H1 (cell line): ENCODE results near the gene SH2D7. TPM values are rescaled to one million over a fixed set of nuclear protein-coding genes. Genes with fewer than 3 reads are reported as not detected.

Experiments
- CTCF ChIA-PET: fragments of 300-600 bp; sonication (Branson Sonifier 250); formaldehyde crosslinking; loops from one replicate; lab custom pipeline; 2021; ENCODE audit not compliant: partially characterized antibody; lab: Charles Lee
- POLR2A ChIA-PET: fragments of 300-600 bp; sonication (Branson Sonifier 250); formaldehyde crosslinking; loops from one replicate; lab custom pipeline; 2021; ENCODE audit warnings: inconsistent platforms; ENCODE audit not compliant: partially characterized antibody; lab: Charles Lee
- DNase-seq, 2 experiments: peaks; one replicate each; pipeline versions ENCODE4 v3.0.0 to v3.0.0-alpha.2; 2010 to 2022; ENCODE audit warnings: low spot score in 2 of 2, low read depth in 1 of 2, mixed read lengths in 1 of 2
- FAIRE-seq: peaks from 2 replicates; lab custom pipeline; 2011; peaks lifted over from hg19 to GRCh38; lab: Jason Lieb, UNC
- H2AFZ ChIP-seq: 2 replicates; pipeline ENCODE4 v1.8.1; 2012; ENCODE audit warnings: low read length, inconsistent platforms
- H2AK5ac ChIP-seq: 2 replicates; pipeline ENCODE4 v1.6.1; 2013; ENCODE audit warnings: low read depth, low read length
- H2BK120ac ChIP-seq: replicated peaks from 2 replicates; pipeline ENCODE3; 2013; ENCODE audit warnings: low read depth, low read length, inconsistent platforms
- H2BK12ac ChIP-seq: 2 replicates; pipeline ENCODE4 v1.6.1; 2013; ENCODE audit warnings: low read depth, low read length
- H2BK15ac ChIP-seq: 2 replicates; pipeline ENCODE4 v1.6.1; 2013; ENCODE audit warnings: low read length
- H2BK20ac ChIP-seq: 2 replicates; pipeline ENCODE4 v1.6.1; 2013; ENCODE audit warnings: low read length
- H2BK5ac ChIP-seq: 2 replicates; pipeline ENCODE4 v1.6.1; 2013; ENCODE audit warnings: low read depth, low read length
- H3K14ac ChIP-seq: 2 replicates; pipeline ENCODE4 v1.6.1; 2013; ENCODE audit warnings: inconsistent platforms; ENCODE audit not compliant: insufficient read length
- H3K18ac ChIP-seq: 2 replicates; pipeline ENCODE4 v1.6.1; 2013; ENCODE audit warnings: low read length; ENCODE audit errors: extremely low read depth
- H3K23ac ChIP-seq: 2 replicates; pipeline ENCODE4 v1.6.1; 2013; ENCODE audit warnings: inconsistent platforms; ENCODE audit not compliant: insufficient read length
- H3K23me2 ChIP-seq: 2 replicates; pipeline ENCODE4 v1.6.1; 2013; ENCODE audit warnings: low read depth, low read length
- H3K27ac ChIP-seq: 2 replicates; pipeline ENCODE4 v1.6.1; 2011; ENCODE audit warnings: low read depth, low read length, inconsistent platforms
- H3K27me3 ChIP-seq, 4 experiments: replicated peaks in 1 of 4; 1 replicate in 1 of 4; 2 replicates in 3 of 4; pipeline versions ENCODE4 v1.6.1 to v1.8.1; 2011 to 2013; ENCODE audit warnings: low read length in 3 of 4, mild to moderate bottlenecking in 3 of 4, inconsistent platforms in 2 of 4, mixed read lengths in 2 of 4, moderate library complexity in 1 of 4; ENCODE audit not compliant: control insufficient read depth in 3 of 4, insufficient read depth in 3 of 4; ENCODE audit errors: extremely low read depth in 1 of 4
- H3K36me3 ChIP-seq, 4 experiments: 2 replicates each; pipeline versions ENCODE4 v1.6.1 to v1.8.1; 2011 to 2013; ENCODE audit warnings: mild to moderate bottlenecking in 4 of 4, low read length in 3 of 4, moderate library complexity in 2 of 4, control low read depth in 1 of 4, inconsistent platforms in 1 of 4; ENCODE audit not compliant: insufficient read depth in 4 of 4, control insufficient read depth in 2 of 4
- H3K4ac ChIP-seq: replicated peaks from 2 replicates; pipeline ENCODE3; 2013; ENCODE audit warnings: low read length, low read depth, mixed read lengths, inconsistent platforms; ENCODE audit not compliant: insufficient read length
- H3K4me1 ChIP-seq, 4 experiments: replicated peaks in 1 of 4; 1 replicate in 1 of 4; 2 replicates in 3 of 4; pipeline versions ENCODE4 v1.6.1 to v1.8.1; 2011 to 2013; ENCODE audit warnings: low read length in 3 of 4, inconsistent platforms in 2 of 4, mixed read lengths in 1 of 4; ENCODE audit not compliant: insufficient read depth in 4 of 4, control insufficient read depth in 3 of 4
- H3K4me2 ChIP-seq, 2 experiments: 2 replicates each; pipeline versions ENCODE4 v1.6.1 to v1.8.1; 2011 to 2013; ENCODE audit warnings: low read depth in 2 of 2, low read length in 2 of 2, control low read depth in 1 of 2, inconsistent platforms in 1 of 2, mild to moderate bottlenecking in 1 of 2; ENCODE audit not compliant: insufficient read depth in 1 of 2
- H3K4me3 ChIP-seq, 4 experiments: fragments of 200-600, 300-600 bp in 1 of 4; sonication (generic), shearing (Covaris generic), sonication (Bioruptor Twin) in 1 of 4; 2 replicates each; pipeline versions ENCODE4 v1.5.1 to v1.8.1; 2011 to 2016; ENCODE audit warnings: low read length in 4 of 4, low read depth in 3 of 4, control low read depth in 2 of 4, inconsistent platforms in 2 of 4, mild to moderate bottlenecking in 2 of 4, mixed read lengths in 1 of 4, moderate library complexity in 1 of 4; ENCODE audit not compliant: insufficient read depth in 2 of 4; ENCODE audit errors: extremely low read depth in 1 of 4
- H3K56ac ChIP-seq: replicated peaks from 2 replicates; pipeline ENCODE3; 2013; ENCODE audit warnings: low read depth, mild to moderate bottlenecking, mixed read lengths, low read length, inconsistent platforms; ENCODE audit not compliant: insufficient read length
- H3K79me1 ChIP-seq: 2 replicates; pipeline ENCODE4 v1.6.1; 2013; ENCODE audit warnings: low read depth, low read length, control low read depth
- H3K79me2 ChIP-seq, 2 experiments: 2 replicates each; pipeline versions ENCODE4 v1.6.1 to v1.8.1; 2012 to 2013; ENCODE audit warnings: low read length in 2 of 2, mild to moderate bottlenecking in 2 of 2, inconsistent platforms in 1 of 2; ENCODE audit not compliant: insufficient read depth in 2 of 2, control insufficient read depth in 1 of 2
- H3K9ac ChIP-seq, 4 experiments: replicated peaks in 1 of 4; 1 replicate in 1 of 4; 2 replicates in 3 of 4; pipeline versions ENCODE4 v1.6.1 to v1.8.1; 2011 to 2013; ENCODE audit warnings: low read depth in 3 of 4, low read length in 3 of 4, control low read depth in 2 of 4, mild to moderate bottlenecking in 2 of 4, moderate library complexity in 2 of 4, inconsistent platforms in 1 of 4; ENCODE audit errors: extremely low read depth in 1 of 4
- H3K9me3 ChIP-seq, 2 experiments: 2 replicates each; pipeline versions ENCODE4 v1.6.1 to v1.8.1; 2012 to 2013; ENCODE audit warnings: mild to moderate bottlenecking in 2 of 2, moderate library complexity in 2 of 2, control low read depth in 1 of 2, inconsistent platforms in 1 of 2, low read depth in 1 of 2, low read length in 1 of 2, mixed read lengths in 1 of 2; ENCODE audit not compliant: insufficient read depth in 2 of 2
- H4K20me1 ChIP-seq, 2 experiments: replicated peaks in 1 of 2; 2 replicates each; pipeline versions ENCODE3 to v1.8.1; 2011 to 2013; ENCODE audit warnings: inconsistent platforms in 2 of 2, low read length in 2 of 2, mild to moderate bottlenecking in 1 of 2; ENCODE audit not compliant: insufficient read depth in 2 of 2, control insufficient read depth in 1 of 2
- H4K5ac ChIP-seq: 2 replicates; pipeline ENCODE4 v1.6.1; 2013; ENCODE audit warnings: low read length, low read depth, mixed read lengths, inconsistent platforms; ENCODE audit not compliant: insufficient read length
- H4K8ac ChIP-seq: 2 replicates; pipeline ENCODE4 v1.8.0; 2013; ENCODE audit warnings: mild to moderate bottlenecking, moderate library complexity, low read length, inconsistent platforms; ENCODE audit not compliant: insufficient read depth; ENCODE audit errors: extremely low read depth
- H4K91ac ChIP-seq: replicated peaks from 2 replicates; pipeline ENCODE3; 2013; ENCODE audit warnings: low read length, mixed read lengths, inconsistent platforms; ENCODE audit not compliant: insufficient read length
- BACH1 ChIP-seq: IDR thresholded peaks from 2 replicates; pipeline ENCODE4 v1.6.1; 2012; ENCODE audit warnings: low read length, improper control_type of control experiment
- CBX8 ChIP-seq: fragments of 300-800, 300-1000 bp; sonication (generic); IDR thresholded peaks from 2 replicates; pipeline ENCODE4 v1.7.1; 2016; ENCODE audit warnings: low read depth, low read length, borderline replicate concordance
- JUND ChIP-seq: IDR thresholded peaks from 2 replicates; pipeline ENCODE4 v1.6.1; 2011; ENCODE audit warnings: mild to moderate bottlenecking, improper control_type of control experiment, low read length
- SIRT6 ChIP-seq: IDR thresholded peaks from one replicate; pipeline ENCODE4 v1.7.1; 2012; ENCODE audit warnings: low read length, inconsistent platforms
- SP4 ChIP-seq: IDR thresholded peaks from 2 replicates; pipeline ENCODE4 v1.6.1; 2012; ENCODE audit warnings: low read length, inconsistent platforms
- TBP ChIP-seq: IDR thresholded peaks from 2 replicates; pipeline ENCODE4 v1.6.1; 2011; ENCODE audit warnings: low read depth, low read length, improper control_type of control experiment
- polyA plus RNA-seq, 7 experiments: library from polyadenylated mRNA; depleted of rRNA in 3 of 7; stranded (reverse) in 5 of 7; unstranded in 2 of 7; fragments of >200 nt in 5 of 7; fragments of 200-250 nt in 2 of 7; gene quantifications; 1 replicate in 5 of 7; 2 replicates in 1 of 7; 4 replicates in 1 of 7; pipeline versions ENCODE4 v1.2.1 to v1.2.3, GENCODE V29; 2011 to 2013; ENCODE audit warnings: missing spikeins in 2 of 7, mixed read lengths in 2 of 7
- total RNA-seq: library from RNA; stranded (reverse); fragmentation: NEBNext Ultra II Directional; extraction: Animal tissue kit (Norgen Biotek cat#: 25700); gene quantifications from 2 replicates; pipeline ENCODE4 v1.2.1, GENCODE V29; 2021

SH2D7 gene
- total and polyA plus RNA-seq, 2 of the 8 experiments (the other 6 are each of a cell fraction or from before 2014, with no cell fraction given), result not detected

- no peak overlapping the region for H4K91ac ChIP-seq
- no peak overlapping the region for H4K5ac ChIP-seq
- no peak overlapping the region for H3K56ac ChIP-seq
- H3K27ac ChIP-seq, result peak overlapping the region; percentile 5; the same call in 1 of the 2 replicates
- no peak overlapping the region for H3K4me3 ChIP-seq
- no peaks in the 10 kb centered on the region for H3K27me3 ChIP-seq
- H3K9ac ChIP-seq, result no peak overlapping the region; a peak in 1 of 7 replicates
- H2BK20ac ChIP-seq, result no peak overlapping the region
- H2AK5ac ChIP-seq, result no peak overlapping the region
- FAIRE-seq, result no peak
- no peaks in the 10 kb centered on the region; the same call in 1 of the 2 replicates for H3K23me2 ChIP-seq
- no peak overlapping the region for H4K8ac ChIP-seq
- TF ChIP-seq SIRT6 (no peak), SP4 (no peak), CBX8 (no peak), BACH1 (no peak), TBP (no peak), JUND (no peak)
- H3K4ac ChIP-seq, result no peak overlapping the region
- ChIA-PET POLR2A (no interaction called here), CTCF (interaction anchor here (0.8 to 2.8 kb wide), 8 partner anchors 9 to 93 kb away, joined by 3 to 11 read pairs (median 4); no protein-coding TSS in a partner anchor)
- no peak overlapping the region for H2BK120ac ChIP-seq
- no peak for DNase-seq
- H2AFZ ChIP-seq, result no peak overlapping the region
- H2BK15ac ChIP-seq, result no peak overlapping the region
- no peak overlapping the region for H3K23ac ChIP-seq
- H3K79me1 ChIP-seq, result 0 out of 2 replicates have a peak, but pooled peaks cover 2% of the 10 kb centered on the region
- peaks cover 0 to 10% of the 10 kb centered on the region in 2 experiments for H4K20me1 ChIP-seq
- no peak overlapping the region for H2BK12ac ChIP-seq
- H3K18ac ChIP-seq, result no peak overlapping the region
- peaks cover 2 to 12% (median 8%) of the 10 kb centered on the region in 4 experiments for H3K4me1 ChIP-seq
- no peaks in the 10 kb centered on the region for H3K79me2 ChIP-seq
- H3K14ac ChIP-seq, result no peak overlapping the region
- no peaks in the 10 kb centered on the region; a peak in 2 of 8 replicates for H3K36me3 ChIP-seq
- no peak overlapping the region for H3K4me2 ChIP-seq
- peak overlapping the region; percentile 32; the same call in 1 of the 2 replicates for H2BK5ac ChIP-seq
- no peaks in the 10 kb centered on the region for H3K9me3 ChIP-seq
These were observed 40.4 kb upstream of the SH2D7 start for GRCh38 chr15:78052001-78052401.
